Body of pancreas (tissue), 4 donors: ENCODE measurements around the gene AKT3.

Experiments
- POLR2A ChIP-seq, 3 donors: fragments of 450-650 bp; IDR thresholded peaks; one replicate each; pipeline ENCODE4 v1.6.1; 2016; ENCODE audit warnings: antibody characterized with exemption in 3 of 3, mild to moderate bottlenecking in 2 of 3
- TF ChIP-seq, protein P1 (sequence below), 7 experiments: fragments of 450-650 bp in 4 of 7; fragments of 200-600 bp in 3 of 7; sonication (generic) in 3 of 7; IDR thresholded peaks; one replicate each; pipeline ENCODE4 v1.5.1; 2016 to 2019; ENCODE audit warnings: antibody characterized with exemption in 7 of 7

GRCh38 chr1:243499711-243500110 is 350.3 kb downstream of the AKT3 start:
- TF ChIP-seq, protein P1, sequence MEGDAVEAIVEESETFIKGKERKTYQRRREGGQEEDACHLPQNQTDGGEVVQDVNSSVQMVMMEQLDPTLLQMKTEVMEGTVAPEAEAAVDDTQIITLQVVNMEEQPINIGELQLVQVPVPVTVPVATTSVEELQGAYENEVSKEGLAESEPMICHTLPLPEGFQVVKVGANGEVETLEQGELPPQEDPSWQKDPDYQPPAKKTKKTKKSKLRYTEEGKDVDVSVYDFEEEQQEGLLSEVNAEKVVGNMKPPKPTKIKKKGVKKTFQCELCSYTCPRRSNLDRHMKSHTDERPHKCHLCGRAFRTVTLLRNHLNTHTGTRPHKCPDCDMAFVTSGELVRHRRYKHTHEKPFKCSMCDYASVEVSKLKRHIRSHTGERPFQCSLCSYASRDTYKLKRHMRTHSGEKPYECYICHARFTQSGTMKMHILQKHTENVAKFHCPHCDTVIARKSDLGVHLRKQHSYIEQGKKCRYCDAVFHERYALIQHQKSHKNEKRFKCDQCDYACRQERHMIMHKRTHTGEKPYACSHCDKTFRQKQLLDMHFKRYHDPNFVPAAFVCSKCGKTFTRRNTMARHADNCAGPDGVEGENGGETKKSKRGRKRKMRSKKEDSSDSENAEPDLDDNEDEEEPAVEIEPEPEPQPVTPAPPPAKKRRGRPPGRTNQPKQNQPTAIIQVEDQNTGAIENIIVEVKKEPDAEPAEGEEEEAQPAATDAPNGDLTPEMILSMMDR (IDR thresholded peaks at IDR 0.05), result no peak
- TF ChIP-seq POLR2A (IDR thresholded peaks at IDR 0.05), result no peak
